ENCODE measurements around the gene PI4KB. TPM values are rescaled to one million over a fixed set of nuclear protein-coding genes. Genes with fewer than 3 reads are reported as not detected.
A peak's percentile ranks its signal among the peaks of the same experiment; 100 is the strongest.

PI4KB gene
- total RNA-seq, 1 donor from 2014 or later = 47.7 TPM

- intact Hi-C loops (cut with DNase I) = no loop called here
Measured at GRCh38 chr1:151314137-151314875, 12.9 kb downstream of the PI4KB start.

GRCh38 chr1:151313501-151313900 lies 13.7 kb downstream of the PI4KB start:
- DNase-seq (ENCODE audit: low spot score) = no peak
- intact Hi-C loops (cut with DNase I) = no loop called here

More at GRCh38 chr1:151314137-151314875, 12.9 kb downstream of the PI4KB start:
- peak; percentile 84 for DNase-seq (ENCODE audit: low spot score)

- intact Hi-C loops (cut with DNase I) = no loop called here
- no peak for DNase-seq (ENCODE audit: low spot score)
Measured at GRCh38 chr1:151312826-151313225, 14.4 kb downstream of the PI4KB start.

- DNase-seq (ENCODE audit: low spot score) = no peak
- intact Hi-C loops (cut with DNase I) = no loop called here
Measured at GRCh38 chr1:151312411-151312810, 14.8 kb downstream of the PI4KB start.

GRCh38 chr1:151311589-151312331 lies 15.5 kb downstream of the PI4KB start:
- DNase-seq (ENCODE audit: low spot score) = no peak
- intact Hi-C loops (cut with DNase I) = loop anchor here (2.0 kb wide), 1 partner anchor 15 kb away; the partner anchor contains the start of gene PI4KB

- intact Hi-C loops (cut with DNase I) = loop anchor here (2.0 kb wide), 1 partner anchor 16 kb away; the partner anchor contains the start of gene PI4KB
- DNase-seq (ENCODE audit: low spot score) = no peak
Measured at GRCh38 chr1:151311011-151311410, 16.2 kb downstream of the PI4KB start.

- intact Hi-C loops (cut with DNase I) = loop anchor here (2.0 kb wide), 1 partner anchor 17 kb away; the partner anchor contains the start of gene PI4KB
- no peak for DNase-seq (ENCODE audit: low spot score)
Measured at GRCh38 chr1:151309811-151310323, 17.3 kb downstream of the PI4KB start.

- intact Hi-C loops (cut with DNase I) = no loop called here
- DNase-seq (ENCODE audit: low spot score) = no peak
Measured at GRCh38 chr1:151294742-151295462, 32.3 kb downstream of the PI4KB start.

- DNase-seq (ENCODE audit: low spot score) = no peak
- intact Hi-C loops (cut with DNase I) = no loop called here
Measured at GRCh38 chr1:151293093-151293492, 34.1 kb downstream of the PI4KB start.

GRCh38 chr1:151292207-151293030 lies 34.8 kb downstream of the PI4KB start:
- no peak for DNase-seq (ENCODE audit: low spot score)
- intact Hi-C loops (cut with DNase I) = no loop called here

- no peak for DNase-seq (ENCODE audit: low spot score)
- intact Hi-C loops (cut with DNase I) = no loop called here
Measured at GRCh38 chr1:151290709-151291303, 36.4 kb downstream of the PI4KB start.

- intact Hi-C loops (cut with DNase I) = no loop called here
Measured at GRCh38 chr1:151289991-151290708, 37.1 kb downstream of the PI4KB start.

GRCh38 chr1:151289080-151289935 lies 37.9 kb downstream of the PI4KB start:
- intact Hi-C loops (cut with DNase I) = no loop called here
- no peak for DNase-seq (ENCODE audit: low spot score)

More at GRCh38 chr1:151289991-151290708, 37.1 kb downstream of the PI4KB start:
- no peak for DNase-seq (ENCODE audit: low spot score)

GRCh38 chr1:151288502-151288901 lies 38.7 kb downstream of the PI4KB start:
- DNase-seq (ENCODE audit: low spot score) = no peak
- intact Hi-C loops (cut with DNase I) = no loop called here

- intact Hi-C loops (cut with DNase I) = no loop called here
- no peak for DNase-seq (ENCODE audit: low spot score)
Measured at GRCh38 chr1:151287767-151288500, 39.3 kb downstream of the PI4KB start.

- intact Hi-C loops (cut with DNase I) = no loop called here
- no peak for DNase-seq (ENCODE audit: low spot score)
Measured at GRCh38 chr1:151287341-151287699, 39.9 kb downstream of the PI4KB start.
